GM18505 (cell line): ENCODE measurements around the gene HAUS2.
A peak's percentile ranks its signal among the peaks of the same experiment; 100 is the strongest.
"Not testable (repeated sequence)": the region's sequence is repeated elsewhere in the genome, so short reads cannot be mapped to it uniquely, and the experiment has no call there.

Source experiments
- ATAC-seq: cut with Tn5 transposase; IDR thresholded peaks from one replicate; pipeline ENCODE4 v1.9.1; 2021; ENCODE audit not compliant: unreplicated experiment
- POLR2A ChIP-seq: IDR thresholded peaks from 4 replicates; pipeline ENCODE4 v1.6.1; 2011; ENCODE audit warnings: borderline replicate concordance; ENCODE audit not compliant: insufficient read depth, insufficient read length; ENCODE audit errors: extremely low read depth

HAUS2 gene

GRCh38 chr15:42581272-42581730, 32.7 kb downstream of the HAUS2 start:
- TF ChIP-seq POLR2A: peak; percentile 37
- peak; percentile 69 for ATAC-seq

- ATAC-seq: no peak
- TF ChIP-seq POLR2A: no peak
These were observed 34.1 kb downstream of the HAUS2 start for GRCh38 chr15:42582569-42583375.

GRCh38 chr15:42584031-42584765, 35.6 kb downstream of the HAUS2 start:
- no peak for ATAC-seq
- TF ChIP-seq POLR2A: no peak

- no peak for TF ChIP-seq POLR2A
- no peak for ATAC-seq
These were observed 42.1 kb downstream of the HAUS2 start for GRCh38 chr15:42590619-42591237.

GRCh38 chr15:42591238-42591934, 42.7 kb downstream of the HAUS2 start:
- TF ChIP-seq POLR2A: no peak
- no peak for ATAC-seq

GRCh38 chr15:42592716-42593115, 44.1 kb downstream of the HAUS2 start:
- ATAC-seq: no peak
- TF ChIP-seq POLR2A: no peak

- TF ChIP-seq POLR2A: no peak
- ATAC-seq: no peak
These were observed 44.5 kb downstream of the HAUS2 start for GRCh38 chr15:42593143-42593542.

GRCh38 chr15:42594095-42594494, 45.5 kb downstream of the HAUS2 start:
- no peak for TF ChIP-seq POLR2A
- no peak for ATAC-seq

- TF ChIP-seq POLR2A: no peak
- no peak for ATAC-seq
These were observed 47.1 kb downstream of the HAUS2 start for GRCh38 chr15:42595626-42596240.

GRCh38 chr15:42601316-42601715, 52.7 kb downstream of the HAUS2 start:
- not testable (repeated sequence) for ATAC-seq

GRCh38 chr15:42602501-42602900, 53.9 kb downstream of the HAUS2 start:
- no peak for ATAC-seq
- no peak for TF ChIP-seq POLR2A

GRCh38 chr15:42603978-42604377, 55.3 kb downstream of the HAUS2 start:
- TF ChIP-seq POLR2A: no peak
- ATAC-seq: no peak
